HepG2 (cell line): Measurements from ENCODE around the gene HAGHL. TPM values are rescaled to one million over a fixed set of nuclear protein-coding genes. Genes with fewer than 3 reads are reported as not detected.

Source experiments
- ATF1 ChIP-seq: IDR thresholded peaks from 2 replicates; pipeline ENCODE4 v1.6.1; 2016; ENCODE audit warnings: mild to moderate bottlenecking, control low read depth
- CBX1 ChIP-seq: IDR thresholded peaks from one replicate; pipeline ENCODE4 v1.6.1; 2016; ENCODE audit warnings: antibody characterized with exemption, low read depth
- CC2D1A ChIP-seq: sonication (generic); formaldehyde crosslinking; IDR thresholded peaks from 2 replicates; pipeline ENCODE4 v1.8.1; 2023; ENCODE audit warnings: mild to moderate bottlenecking, missing genetic modification reagents
- CEBPB ChIP-seq: IDR thresholded peaks from 2 replicates; pipeline ENCODE4 v1.6.1; 2011; ENCODE audit warnings: low read depth, low read length, improper control_type of control experiment, borderline replicate concordance
- CENPT ChIP-seq: sonication (generic); formaldehyde crosslinking; IDR thresholded peaks from 2 replicates; pipeline ENCODE4 v1.8.0; 2022; ENCODE audit warnings: low read depth, mild to moderate bottlenecking, moderate library complexity, missing genetic modification reagents
- DMTF1 ChIP-seq: sonication (generic); formaldehyde crosslinking; IDR thresholded peaks from 2 replicates; pipeline ENCODE4 v1.4.0; 2020; ENCODE audit warnings: mild to moderate bottlenecking, missing genetic modification reagents
- FIP1L1 ChIP-seq: fragments of 200-400 bp; formaldehyde crosslinking; IDR thresholded peaks from 2 replicates; pipeline ENCODE4 v1.6.1; 2018; ENCODE audit warnings: low read depth, mild to moderate bottlenecking, low read length, moderate library complexity, borderline replicate concordance; ENCODE audit not compliant: insufficient read depth
- HMGA1 ChIP-seq: sonication (generic); formaldehyde crosslinking; conservative IDR thresholded peaks from 2 replicates; pipeline ENCODE4 v1.4.0; 2020; ENCODE audit warnings: missing genetic modification reagents
- HNRNPK ChIP-seq: fragments of 200-400 bp; formaldehyde crosslinking; IDR thresholded peaks from 2 replicates; pipeline ENCODE4 v1.6.1; 2018; ENCODE audit warnings: low read length, low read depth, moderate library complexity, mild to moderate bottlenecking; ENCODE audit not compliant: poor library complexity, severe bottlenecking
- HNRNPLL ChIP-seq: fragments of 200-400 bp; formaldehyde crosslinking; IDR thresholded peaks from 2 replicates; pipeline ENCODE4 v1.6.1; 2017; ENCODE audit warnings: mild to moderate bottlenecking, low read depth, low read length; ENCODE audit not compliant: poor library complexity, severe bottlenecking
- KDM5B ChIP-seq: sonication (generic); formaldehyde crosslinking; IDR thresholded peaks from 2 replicates; pipeline ENCODE4 v1.4.0; 2020; ENCODE audit warnings: missing genetic modification reagents, mild to moderate bottlenecking, borderline replicate concordance
- MED1 ChIP-seq: sonication (generic); formaldehyde crosslinking; IDR thresholded peaks from 2 replicates; pipeline ENCODE4 v1.4.0; 2020; ENCODE audit warnings: missing genetic modification reagents
- MTA1 ChIP-seq: sonication (generic); formaldehyde crosslinking; IDR thresholded peaks from 2 replicates; pipeline ENCODE4 v1.4.0; 2020; ENCODE audit warnings: missing genetic modification reagents, mild to moderate bottlenecking, borderline replicate concordance
- NFE2L2 ChIP-seq: fragments of 150-350 bp; IDR thresholded peaks from 2 replicates; pipeline ENCODE4 v1.6.1; 2014; ENCODE audit warnings: low read length
- NFKB2 ChIP-seq: sonication (generic); formaldehyde crosslinking; IDR thresholded peaks from 2 replicates; pipeline ENCODE4 v1.4.0; 2020; ENCODE audit warnings: missing genetic modification reagents, borderline replicate concordance
- PLRG1 ChIP-seq: fragments of 450-650 bp; conservative IDR thresholded peaks from 2 replicates; pipeline ENCODE4 v1.6.1; 2016
- POLR2G ChIP-seq: fragments of 200-400 bp; formaldehyde crosslinking; IDR thresholded peaks from 2 replicates; pipeline ENCODE4 v1.6.1; 2018; ENCODE audit warnings: mild to moderate bottlenecking, low read depth, low read length, moderate library complexity
- RAD51 ChIP-seq: fragments of 450-650 bp; IDR thresholded peaks from 2 replicates; pipeline ENCODE4 v1.6.1; 2016; ENCODE audit warnings: borderline replicate concordance
- RFX3 ChIP-seq: IDR thresholded peaks from 2 replicates; pipeline ENCODE4 v1.6.1; 2016; ENCODE audit warnings: missing biosample characterization, missing genetic modification reagents
- SOX6 ChIP-seq, 2 experiments: fragments of 450-650 bp in 1 of 2; sonication (generic) in 1 of 2; formaldehyde crosslinking in 1 of 2; IDR thresholded peaks; 2 replicates each; pipeline versions ENCODE4 v1.4.0 to v1.6.1; 2017 to 2020; ENCODE audit warnings: antibody characterized with exemption in 1 of 2, mild to moderate bottlenecking in 1 of 2, missing genetic modification reagents in 1 of 2
- SP2 ChIP-seq: sonication (generic); formaldehyde crosslinking; IDR thresholded peaks from 2 replicates; pipeline ENCODE4 v1.5.1; 2020; ENCODE audit warnings: mild to moderate bottlenecking, missing genetic modification reagents
- STAT5B ChIP-seq: sonication (generic); formaldehyde crosslinking; IDR thresholded peaks from 2 replicates; pipeline ENCODE4 v1.4.0; 2020; ENCODE audit warnings: missing genetic modification reagents
- ZFP1 ChIP-seq: IDR thresholded peaks from 2 replicates; pipeline ENCODE4 v1.6.1; 2016
- ZNF274 ChIP-seq: sonication (generic); formaldehyde crosslinking; IDR thresholded peaks from 2 replicates; pipeline ENCODE4 v1.5.1; 2020; ENCODE audit warnings: mild to moderate bottlenecking, missing genetic modification reagents
- ZNF331 ChIP-seq: sonication (generic); formaldehyde crosslinking; IDR thresholded peaks from 2 replicates; pipeline ENCODE4 v1.4.0; 2020; ENCODE audit warnings: missing genetic modification reagents
- polyA plus RNA-seq, 8 experiments: library from polyadenylated mRNA; depleted of rRNA in 3 of 8; stranded (reverse) in 7 of 8; unstranded in 1 of 8; fragments of >200 nt; fragmentation: Illumina TruSeq in 4 of 8; extraction: Trizol in 4 of 8; gene quantifications; 2 replicates each; pipeline versions ENCODE4 v1.2.1 to v1.2.3, GENCODE V29; 2011 to 2016; ENCODE audit warnings: low read depth in 4 of 8, missing spikeins in 1 of 8, mixed read lengths in 1 of 8; ENCODE audit not compliant: insufficient read depth in 1 of 8
- total RNA-seq, 5 experiments: library from RNA; depleted of rRNA; stranded (reverse); fragments of >200 nt; fragmentation: Illumina TruSeq; extraction: Trizol; gene quantifications; 2 replicates each; pipeline ENCODE4 v1.2.3, GENCODE V29; 2016; ENCODE audit warnings: low read depth in 1 of 5
- TF ChIP-seq, protein P1 (sequence below): sonication (generic); formaldehyde crosslinking; IDR thresholded peaks from 2 replicates; pipeline ENCODE4 v1.4.0; 2020; ENCODE audit warnings: missing genetic modification reagents, borderline replicate concordance

HAGHL gene
- total and polyA plus RNA-seq, 2 of the 13 experiments (the other 11 are each of a cell fraction or from before 2014, with no cell fraction given) = 3.4 to 8.4 TPM

DNA sequence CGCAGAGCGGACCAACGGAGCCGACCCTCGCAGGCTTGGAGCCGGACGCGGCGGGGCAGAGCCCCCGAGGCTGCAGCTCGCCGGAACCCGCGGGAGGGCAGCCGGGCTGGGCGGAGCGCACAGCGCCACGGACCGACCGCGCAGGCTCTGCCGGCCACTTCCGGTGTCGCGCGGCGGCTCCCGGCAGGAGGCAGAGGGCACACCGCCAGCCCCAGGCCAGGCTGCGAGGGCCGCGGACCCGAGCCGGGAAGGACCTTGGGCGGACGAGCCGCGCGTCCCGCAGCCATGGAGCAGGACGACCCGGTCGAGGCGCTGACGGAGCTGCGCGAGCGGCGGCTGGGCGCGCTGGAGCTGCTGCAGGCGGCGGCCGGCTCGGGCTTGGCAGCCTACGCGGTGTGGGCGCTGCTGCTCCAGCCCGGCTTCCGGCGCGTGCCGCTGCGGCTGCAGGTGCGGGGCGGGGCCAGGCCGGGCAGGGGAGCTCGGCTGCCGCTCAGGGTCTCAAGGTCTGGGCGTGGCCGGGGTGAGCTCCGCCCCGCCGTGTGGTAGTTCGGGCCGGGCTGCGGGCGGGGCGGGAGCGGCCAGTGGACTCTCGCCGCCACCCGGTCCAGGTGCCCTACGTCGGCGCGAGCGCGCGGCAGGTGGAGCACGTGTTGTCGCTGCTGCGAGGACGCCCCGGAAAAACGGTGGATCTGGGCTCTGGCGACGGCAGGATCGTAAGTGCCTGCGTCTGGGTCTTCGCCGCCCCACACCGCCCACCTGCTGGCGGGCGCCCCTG lies 5.7 kb upstream of the HAGHL start, which contains the start of gene ANTKMT (continued):
- TF ChIP-seq HNRNPK (no peak), POLR2G (peak; percentile 87), ZFP1 (CRISPR knock-in tag) (no peak), ZNF274 (CRISPR knock-in tag) (peak; percentile 87), MED1 (CRISPR knock-in tag) (peak; percentile 70), NFE2L2 (no peak), RFX3 (CRISPR knock-in tag) (no peak), CC2D1A (CRISPR knock-in tag) (no peak), CEBPB (no peak), SP2 (CRISPR knock-in tag) (peak; percentile 64), FIP1L1 (no peak), NFKB2 (CRISPR knock-in tag) (peak; percentile 74; the same call in 1 of the 2 replicates), CBX1 (no peak), DMTF1 (CRISPR knock-in tag) (no peak), ATF1 (CRISPR knock-in tag) (no peak), KDM5B (peak; percentile 66), SOX6 (IDR thresholded peaks at IDR 0.05) (no peak), SOX6 (CRISPR knock-in tag; IDR thresholded peaks at IDR 0.05) (0 out of 2 replicates have a peak, but pooled peaks have one; percentile 19), MTA1 (peak; percentile 12; the same call in 1 of the 2 replicates), STAT5B (CRISPR knock-in tag) (no peak), HMGA1 (CRISPR knock-in tag) (no peak), HNRNPLL (peak; percentile 61), RAD51 (no peak), PLRG1 (no peak), CENPT (peak; percentile 15), ZNF331 (peak; percentile 67; the same call in 1 of the 2 replicates)
- TF ChIP-seq, protein P1, sequence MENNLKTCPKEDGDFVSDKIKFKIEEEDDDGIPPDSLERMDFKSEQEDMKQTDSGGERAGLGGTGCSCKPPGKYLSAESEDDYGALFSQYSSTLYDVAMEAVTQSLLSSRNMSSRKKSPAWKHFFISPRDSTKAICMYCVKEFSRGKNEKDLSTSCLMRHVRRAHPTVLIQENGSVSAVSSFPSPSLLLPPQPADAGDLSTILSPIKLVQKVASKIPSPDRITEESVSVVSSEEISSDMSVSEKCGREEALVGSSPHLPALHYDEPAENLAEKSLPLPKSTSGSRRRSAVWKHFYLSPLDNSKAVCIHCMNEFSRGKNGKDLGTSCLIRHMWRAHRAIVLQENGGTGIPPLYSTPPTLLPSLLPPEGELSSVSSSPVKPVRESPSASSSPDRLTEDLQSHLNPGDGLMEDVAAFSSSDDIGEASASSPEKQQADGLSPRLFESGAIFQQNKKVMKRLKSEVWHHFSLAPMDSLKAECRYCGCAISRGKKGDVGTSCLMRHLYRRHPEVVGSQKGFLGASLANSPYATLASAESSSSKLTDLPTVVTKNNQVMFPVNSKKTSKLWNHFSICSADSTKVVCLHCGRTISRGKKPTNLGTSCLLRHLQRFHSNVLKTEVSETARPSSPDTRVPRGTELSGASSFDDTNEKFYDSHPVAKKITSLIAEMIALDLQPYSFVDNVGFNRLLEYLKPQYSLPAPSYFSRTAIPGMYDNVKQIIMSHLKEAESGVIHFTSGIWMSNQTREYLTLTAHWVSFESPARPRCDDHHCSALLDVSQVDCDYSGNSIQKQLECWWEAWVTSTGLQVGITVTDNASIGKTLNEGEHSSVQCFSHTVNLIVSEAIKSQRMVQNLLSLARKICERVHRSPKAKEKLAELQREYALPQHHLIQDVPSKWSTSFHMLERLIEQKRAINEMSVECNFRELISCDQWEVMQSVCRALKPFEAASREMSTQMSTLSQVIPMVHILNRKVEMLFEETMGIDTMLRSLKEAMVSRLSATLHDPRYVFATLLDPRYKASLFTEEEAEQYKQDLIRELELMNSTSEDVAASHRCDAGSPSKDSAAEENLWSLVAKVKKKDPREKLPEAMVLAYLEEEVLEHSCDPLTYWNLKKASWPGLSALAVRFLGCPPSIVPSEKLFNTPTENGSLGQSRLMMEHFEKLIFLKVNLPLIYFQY (CRISPR knock-in tag) = no peak; the same call in 1 of the 2 replicates
